Panc1 (cell line): ENCODE measurements around the gene FZD1. TPM values are rescaled to one million over a fixed set of nuclear protein-coding genes. Genes with fewer than 3 reads are reported as not detected.

ENCODE experiments used
- ATAC-seq: fragments of 200-7000 bp; cut with Tn5 transposase; 2 replicates; pipeline ENCODE4 v1.9.1; 2020; ENCODE audit warnings: mild to moderate bottlenecking, moderate library complexity
- BruUV-seq: library from RNA; stranded (reverse); fragments of 400-500 nt; replicated peaks from 2 replicates; lab custom pipeline; 2021; lab: Mats Ljungman, UMichigan
- CTCF ChIA-PET: fragments of 300-600 bp; sonication (Branson Sonifier 250); formaldehyde crosslinking; loops from one replicate; lab custom pipeline; 2022; ENCODE audit warnings: antibody characterized with exemption; lab: Charles Lee
- POLR2A ChIA-PET: fragments of 300-600 bp; sonication (Branson Sonifier 250); formaldehyde crosslinking; loops from one replicate; lab custom pipeline; 2022; ENCODE audit warnings: antibody characterized with exemption; lab: Charles Lee
- DNase-seq: peaks from one replicate; pipeline ENCODE4 v3.0.0-alpha.2; 2010; ENCODE audit warnings: low read depth, low spot score
- H3K27ac ChIP-seq: 2 replicates; pipeline ENCODE4 v1.5.1; 2011; ENCODE audit warnings: mild to moderate bottlenecking, low read length, inconsistent platforms
- H3K27me3 ChIP-seq: fragments of 200-500 bp; sonication (Bioruptor generic); 2 replicates; pipeline ENCODE4 v1.6.0; 2014; ENCODE audit warnings: low read length, inconsistent platforms; ENCODE audit not compliant: control insufficient read depth, insufficient read depth
- H3K36me3 ChIP-seq: fragments of 200-500 bp; sonication (Bioruptor generic); 2 replicates; pipeline ENCODE4 v1.5.1; 2014; ENCODE audit warnings: inconsistent platforms, mild to moderate bottlenecking, low read length, moderate library complexity; ENCODE audit not compliant: control insufficient read depth, insufficient read depth
- H3K4me1 ChIP-seq: 2 replicates; pipeline ENCODE4 v1.5.1; 2011; ENCODE audit warnings: inconsistent platforms, mild to moderate bottlenecking, low read length, moderate library complexity; ENCODE audit not compliant: control insufficient read depth, insufficient read depth
- H3K4me3 ChIP-seq, 2 experiments: 2 replicates each; pipeline ENCODE4 v1.5.1; 2011 to 2012; ENCODE audit warnings: low read depth in 2 of 2, low read length in 2 of 2, mild to moderate bottlenecking in 2 of 2, inconsistent platforms in 1 of 2, moderate library complexity in 1 of 2
- H3K9me3 ChIP-seq: fragments of 200-500 bp; sonication (Bioruptor generic); 2 replicates; pipeline ENCODE4 v1.5.1; 2014; ENCODE audit warnings: low read depth, mild to moderate bottlenecking, inconsistent platforms, low read length, moderate library complexity; ENCODE audit not compliant: control insufficient read depth, insufficient read depth
- POLR2AphosphoS5 ChIP-seq: IDR thresholded peaks from 2 replicates; pipeline ENCODE4 v1.6.1; 2012; ENCODE audit warnings: mild to moderate bottlenecking, low read depth, low read length, moderate library complexity
- SIN3A ChIP-seq: IDR thresholded peaks from 2 replicates; pipeline ENCODE4 v1.6.1; 2012; ENCODE audit warnings: low read depth, mild to moderate bottlenecking, low read length, moderate library complexity, borderline replicate concordance; ENCODE audit not compliant: insufficient read depth
- TCF7L2 ChIP-seq: IDR thresholded peaks from 2 replicates; pipeline ENCODE4 v1.6.1; 2011; ENCODE audit warnings: mild to moderate bottlenecking, low read depth, low read length, inconsistent platforms
- in situ Hi-C: cut with HindIII; loops from 2 replicates; pipeline ENCODE4 v1.10.0; 2016; ENCODE audit warnings: low sequenced_read_pairs, low pct_unique_long_range_greater_than_20kb
- intact Hi-C: fragments of 100-400 bp; cut with micrococcal nuclease; formaldehyde crosslinking; loops from one replicate; pipeline ENCODE4 v1.10.0; 2022; ENCODE audit not compliant: unreplicated experiment
- total RNA-seq: library from RNA; stranded (reverse); gene quantifications from one replicate; pipeline ENCODE4 v1.2.1, GENCODE V29; 2021; ENCODE audit not compliant: unreplicated experiment
- TF ChIP-seq, protein P1 (sequence below), 2 experiments: IDR thresholded peaks; 2 replicates each; pipeline ENCODE4 v1.6.1; 2011 to 2012; ENCODE audit warnings: low read depth in 2 of 2, control low read depth in 1 of 2, low read length in 1 of 2, mild to moderate bottlenecking in 1 of 2, moderate library complexity in 1 of 2; ENCODE audit not compliant: insufficient read depth in 1 of 2
- TF ChIP-seq, protein P2 (sequence below): fragments of 450-650 bp; IDR thresholded peaks from 2 replicates; pipeline ENCODE4 v1.5.1; 2017; ENCODE audit warnings: mild to moderate bottlenecking

FZD1 gene
- total RNA-seq, 1 experiment from 2014 or later: 1.8 TPM

DNA sequence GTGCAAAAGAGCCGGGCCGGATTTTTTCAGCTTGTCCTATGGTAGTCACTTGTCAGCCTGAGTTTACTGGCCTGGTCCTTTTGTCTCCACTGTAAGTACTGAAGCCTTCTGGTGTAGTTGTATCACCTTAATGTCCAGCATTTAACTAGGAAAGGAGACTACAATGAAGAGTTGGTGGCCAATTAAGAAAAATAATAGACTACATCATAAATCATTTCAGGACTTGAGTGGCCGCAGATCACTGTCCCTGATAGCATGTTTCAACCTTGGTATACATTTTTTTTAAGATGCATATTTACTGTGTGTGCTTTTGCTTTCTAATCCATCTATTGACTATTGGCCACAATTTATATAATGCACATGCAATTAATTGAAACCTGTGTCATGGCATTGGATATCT is 6.1 kb downstream of the FZD1 start:
- in situ Hi-C loops: no loop called here
- ATAC-seq: no peak

GRCh38 chr7:91276909-91277308 is 12.7 kb downstream of the FZD1 start:
- Histone ChIP-seq H3K27me3 (peaks cover 2% of the 10 kb centered on the region; the same call in 1 of the 2 replicates), H3K27ac (no peak overlapping the region), H3K4me3 (no peak overlapping the region), H3K4me1 (no peaks in the 10 kb centered on the region), H3K9me3 (no peaks in the 10 kb centered on the region), H3K36me3 (no peaks in the 10 kb centered on the region)
- no peak for ATAC-seq
- no peak for DNase-seq
- TF ChIP-seq POLR2AphosphoS5: no peak
- TF ChIP-seq, protein P1, sequence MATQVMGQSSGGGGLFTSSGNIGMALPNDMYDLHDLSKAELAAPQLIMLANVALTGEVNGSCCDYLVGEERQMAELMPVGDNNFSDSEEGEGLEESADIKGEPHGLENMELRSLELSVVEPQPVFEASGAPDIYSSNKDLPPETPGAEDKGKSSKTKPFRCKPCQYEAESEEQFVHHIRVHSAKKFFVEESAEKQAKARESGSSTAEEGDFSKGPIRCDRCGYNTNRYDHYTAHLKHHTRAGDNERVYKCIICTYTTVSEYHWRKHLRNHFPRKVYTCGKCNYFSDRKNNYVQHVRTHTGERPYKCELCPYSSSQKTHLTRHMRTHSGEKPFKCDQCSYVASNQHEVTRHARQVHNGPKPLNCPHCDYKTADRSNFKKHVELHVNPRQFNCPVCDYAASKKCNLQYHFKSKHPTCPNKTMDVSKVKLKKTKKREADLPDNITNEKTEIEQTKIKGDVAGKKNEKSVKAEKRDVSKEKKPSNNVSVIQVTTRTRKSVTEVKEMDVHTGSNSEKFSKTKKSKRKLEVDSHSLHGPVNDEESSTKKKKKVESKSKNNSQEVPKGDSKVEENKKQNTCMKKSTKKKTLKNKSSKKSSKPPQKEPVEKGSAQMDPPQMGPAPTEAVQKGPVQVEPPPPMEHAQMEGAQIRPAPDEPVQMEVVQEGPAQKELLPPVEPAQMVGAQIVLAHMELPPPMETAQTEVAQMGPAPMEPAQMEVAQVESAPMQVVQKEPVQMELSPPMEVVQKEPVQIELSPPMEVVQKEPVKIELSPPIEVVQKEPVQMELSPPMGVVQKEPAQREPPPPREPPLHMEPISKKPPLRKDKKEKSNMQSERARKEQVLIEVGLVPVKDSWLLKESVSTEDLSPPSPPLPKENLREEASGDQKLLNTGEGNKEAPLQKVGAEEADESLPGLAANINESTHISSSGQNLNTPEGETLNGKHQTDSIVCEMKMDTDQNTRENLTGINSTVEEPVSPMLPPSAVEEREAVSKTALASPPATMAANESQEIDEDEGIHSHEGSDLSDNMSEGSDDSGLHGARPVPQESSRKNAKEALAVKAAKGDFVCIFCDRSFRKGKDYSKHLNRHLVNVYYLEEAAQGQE (IDR thresholded peaks at IDR 0.05; ENCODE audit: insufficient read depth in 1 of 2, low read depth in 2 of 2, low read length in 1 of 2): no peak
- no peak for TF ChIP-seq TCF7L2
- TF ChIP-seq, protein P2, sequence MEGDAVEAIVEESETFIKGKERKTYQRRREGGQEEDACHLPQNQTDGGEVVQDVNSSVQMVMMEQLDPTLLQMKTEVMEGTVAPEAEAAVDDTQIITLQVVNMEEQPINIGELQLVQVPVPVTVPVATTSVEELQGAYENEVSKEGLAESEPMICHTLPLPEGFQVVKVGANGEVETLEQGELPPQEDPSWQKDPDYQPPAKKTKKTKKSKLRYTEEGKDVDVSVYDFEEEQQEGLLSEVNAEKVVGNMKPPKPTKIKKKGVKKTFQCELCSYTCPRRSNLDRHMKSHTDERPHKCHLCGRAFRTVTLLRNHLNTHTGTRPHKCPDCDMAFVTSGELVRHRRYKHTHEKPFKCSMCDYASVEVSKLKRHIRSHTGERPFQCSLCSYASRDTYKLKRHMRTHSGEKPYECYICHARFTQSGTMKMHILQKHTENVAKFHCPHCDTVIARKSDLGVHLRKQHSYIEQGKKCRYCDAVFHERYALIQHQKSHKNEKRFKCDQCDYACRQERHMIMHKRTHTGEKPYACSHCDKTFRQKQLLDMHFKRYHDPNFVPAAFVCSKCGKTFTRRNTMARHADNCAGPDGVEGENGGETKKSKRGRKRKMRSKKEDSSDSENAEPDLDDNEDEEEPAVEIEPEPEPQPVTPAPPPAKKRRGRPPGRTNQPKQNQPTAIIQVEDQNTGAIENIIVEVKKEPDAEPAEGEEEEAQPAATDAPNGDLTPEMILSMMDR: no peak
- TF ChIP-seq SIN3A: no peak
- ChIA-PET POLR2A (no interaction called here), CTCF (interaction anchor here (0.6 kb wide), 1 partner anchor 185 kb away, joined by 3 read pairs; no protein-coding TSS in a partner anchor)
- in situ Hi-C loops (no loop called here), intact Hi-C loops (no loop called here)
- no TSS peak for BruUV-seq

More for the DNA sequence above, 6.1 kb downstream of the FZD1 start:
- H3K9me3 ChIP-seq: no peaks in the 10 kb centered on the region
- no TSS peak for BruUV-seq
- intact Hi-C loops: no loop called here
- ChIA-PET CTCF (no interaction called here), POLR2A (no interaction called here)
- H3K27ac ChIP-seq: no peak overlapping the region
- no peaks in the 10 kb centered on the region for H3K4me1 ChIP-seq
- H3K4me3 ChIP-seq: no peak overlapping the region
- no peaks in the 10 kb centered on the region for H3K36me3 ChIP-seq
- TF ChIP-seq, protein P2: no peak
- TF ChIP-seq TCF7L2 (no peak), POLR2AphosphoS5 (no peak), SIN3A (no peak)
- TF ChIP-seq, protein P1 (IDR thresholded peaks at IDR 0.05; ENCODE audit: insufficient read depth in 1 of 2, low read depth in 2 of 2, low read length in 1 of 2): no peak
- DNase-seq: no peak
- H3K27me3 ChIP-seq: no peaks in the 10 kb centered on the region
